CD4-positive, alpha-beta T cell treated with Interleukin-4 for 4 hours (primary cell): ENCODE results near the gene EHHADH.
"Not testable (repeated sequence)": the region's sequence is repeated elsewhere in the genome, so short reads cannot be mapped to it uniquely, and the experiment has no call there.

Experiments
- DNase-seq: peaks from one replicate; pipeline ENCODE4 v3.0.0-alpha.2; 2020

Gene EHHADH

GRCh38 chr3:185250653-185251052 lies 3.2 kb downstream of the EHHADH start:
- DNase-seq: no peak

DNA sequence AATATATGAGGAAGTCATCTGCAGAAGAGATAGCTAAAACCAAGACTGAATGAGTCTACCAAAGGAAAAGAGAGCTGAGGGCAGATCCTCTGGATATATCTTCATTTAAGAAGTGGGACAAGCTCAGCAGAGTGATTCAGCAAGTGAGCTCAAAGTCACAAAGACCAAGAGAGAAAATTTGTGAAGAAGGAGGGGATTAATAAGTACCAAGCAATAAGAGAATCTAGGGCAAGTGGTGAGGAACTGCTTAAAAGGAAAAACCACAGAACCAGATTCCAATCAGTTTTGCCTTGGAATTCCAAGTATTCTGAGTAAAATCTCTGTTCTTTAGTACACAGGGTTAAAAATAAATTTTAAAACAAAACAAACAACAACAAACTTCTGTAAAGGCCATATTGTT lies 3.6 kb downstream of the EHHADH start:
- DNase-seq: no peak

GRCh38 chr3:185242642-185243041 lies 11.2 kb downstream of the EHHADH start:
- no peak for DNase-seq

DNA sequence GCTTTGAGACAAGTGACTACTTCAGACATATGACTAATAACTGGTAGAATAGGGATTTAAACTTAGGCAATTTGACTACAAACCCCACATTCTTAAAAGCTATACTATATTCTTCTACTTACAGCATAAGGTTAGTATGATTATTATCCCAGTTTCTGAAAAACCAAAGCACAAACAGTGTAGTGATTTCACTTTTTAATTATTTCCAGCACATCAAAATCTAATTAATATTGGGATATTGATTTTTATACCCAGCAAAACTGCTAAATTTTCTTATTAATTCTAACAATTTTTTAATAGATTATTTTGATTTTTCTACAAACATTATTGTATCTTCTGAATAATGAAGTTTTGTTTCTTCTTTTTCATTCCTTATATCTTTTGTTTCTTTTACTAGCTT lies 16.9 kb downstream of the EHHADH start:
- DNase-seq: no peak

- no peak for DNase-seq
These were observed 20.5 kb downstream of the EHHADH start for GRCh38 chr3:185233328-185233727.

DNA sequence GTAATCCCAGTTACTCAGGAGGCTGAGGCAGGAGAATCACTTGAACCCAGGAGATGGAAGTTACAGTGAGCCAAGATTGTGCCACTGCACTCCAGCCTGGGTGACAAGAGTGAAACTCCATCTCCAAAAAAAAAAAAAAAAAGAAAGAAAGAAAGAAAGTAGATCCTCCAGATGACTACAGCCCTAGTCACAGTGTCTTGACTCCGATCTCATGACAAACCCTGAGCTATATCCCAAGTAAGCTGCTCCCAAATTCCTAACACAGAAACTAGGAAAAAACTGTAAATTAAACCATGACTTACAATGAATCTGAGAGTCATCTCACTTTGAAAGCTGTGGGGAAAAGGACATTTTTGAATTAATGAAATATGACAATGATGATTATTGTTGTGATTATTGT lies 27.3 kb downstream of the EHHADH start:
- not testable (repeated sequence) for DNase-seq

GRCh38 chr3:185225523-185225922 lies 28.3 kb downstream of the EHHADH start:
- DNase-seq: no peak

- DNase-seq: no peak
These were observed 28.8 kb downstream of the EHHADH start for GRCh38 chr3:185225080-185225479.

GRCh38 chr3:185221203-185221602 lies 32.6 kb downstream of the EHHADH start:
- DNase-seq: no peak

- no peak for DNase-seq
These were observed 37.3 kb downstream of the EHHADH start for GRCh38 chr3:185216607-185216958.

- DNase-seq: no peak
These were observed 37.8 kb downstream of the EHHADH start for GRCh38 chr3:185215873-185216606.

- DNase-seq: no peak
These were observed 41.3 kb downstream of the EHHADH start for GRCh38 chr3:185212559-185212958.

DNA sequence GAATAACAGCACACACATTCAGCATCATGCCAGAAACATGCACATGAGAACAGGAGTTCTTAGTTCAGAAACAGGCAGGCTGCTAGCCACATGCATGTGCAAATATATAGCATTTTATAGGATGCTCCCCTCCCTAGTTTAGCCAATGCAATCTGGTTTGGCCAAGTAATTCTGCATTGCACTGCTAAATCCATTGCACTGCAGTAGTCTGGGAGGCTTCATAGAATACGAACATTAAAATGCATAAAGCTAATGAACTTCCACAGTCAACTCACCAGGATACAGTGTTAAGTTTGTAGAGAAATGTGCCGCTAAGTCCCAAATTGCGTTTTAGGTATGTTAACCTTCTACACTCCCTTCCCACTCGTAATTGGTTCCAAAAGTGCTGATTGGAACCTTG lies 41.8 kb downstream of the EHHADH start:
- no peak for DNase-seq

GRCh38 chr3:185210621-185211142 lies 43.2 kb downstream of the EHHADH start:
- DNase-seq: no peak

GRCh38 chr3:185208823-185209222 lies 45.0 kb downstream of the EHHADH start:
- DNase-seq: no peak

- DNase-seq: no peak
These were observed 45.7 kb downstream of the EHHADH start for GRCh38 chr3:185207931-185208746.

DNA sequence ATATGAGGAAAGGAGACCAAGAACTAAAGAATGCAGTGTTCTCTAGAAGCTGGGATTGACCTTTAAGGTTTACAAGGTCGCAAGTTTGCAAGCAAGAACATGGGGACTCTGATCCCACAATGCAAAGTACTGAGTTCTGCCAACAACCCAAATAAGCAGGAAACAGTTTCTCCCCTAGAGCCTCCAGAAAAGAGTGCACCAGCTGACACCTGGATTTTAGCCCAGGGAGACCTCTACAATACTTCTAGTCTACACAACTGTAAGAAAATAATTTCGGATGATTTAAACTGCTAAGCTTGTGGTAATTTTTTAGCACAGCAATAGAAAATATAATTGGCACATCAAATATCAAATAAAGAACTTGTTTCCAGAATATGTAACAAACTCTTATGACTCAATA lies 46.4 kb downstream of the EHHADH start:
- no peak for DNase-seq

GRCh38 chr3:185205865-185206264 lies 48.0 kb downstream of the EHHADH start:
- DNase-seq: no peak

DNA sequence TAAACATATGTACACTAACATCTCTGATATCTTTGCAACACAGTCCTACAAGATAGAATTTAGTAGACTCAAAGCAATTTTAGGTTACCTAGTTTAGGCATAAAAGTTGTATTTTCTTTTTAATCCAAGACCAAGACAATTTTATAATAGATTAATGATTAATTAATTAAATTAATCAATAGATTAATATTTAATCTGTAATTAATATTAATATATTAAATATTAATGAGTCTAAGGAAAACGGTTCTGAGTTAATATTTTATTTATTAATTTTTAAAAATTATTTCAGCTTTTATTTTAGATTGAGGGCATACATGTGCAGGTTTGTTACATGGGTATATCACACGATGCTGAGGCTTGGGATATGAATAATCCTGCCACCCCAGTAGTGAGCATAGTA lies 49.0 kb downstream of the EHHADH start:
- DNase-seq: no peak

- DNase-seq: no peak
These were observed 53.2 kb downstream of the EHHADH start for GRCh38 chr3:185200639-185201038.

GRCh38 chr3:185199671-185200070 lies 54.2 kb downstream of the EHHADH start:
- DNase-seq: no peak

DNA sequence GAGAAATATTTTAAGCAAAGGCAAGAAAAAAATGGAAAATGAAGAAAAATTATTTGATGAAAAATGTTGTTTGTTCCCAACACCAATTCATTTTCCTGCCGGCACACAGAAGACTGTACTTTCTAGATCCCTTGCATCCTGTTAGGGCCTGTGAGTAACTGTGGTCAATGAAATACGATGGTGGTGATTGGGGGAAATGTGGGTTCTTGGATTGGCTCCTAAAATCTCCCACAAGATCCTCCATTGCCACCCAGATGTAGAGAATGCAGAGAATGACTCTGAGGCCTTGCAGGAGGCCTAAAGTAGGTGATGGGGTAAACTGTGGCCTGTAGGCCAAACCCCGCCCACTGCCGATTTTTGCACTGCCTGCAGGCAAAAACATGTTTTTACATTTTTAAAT lies 54.6 kb downstream of the EHHADH start:
- no peak for DNase-seq

GRCh38 chr3:185197068-185197467 lies 56.8 kb downstream of the EHHADH start:
- DNase-seq: no peak

DNA sequence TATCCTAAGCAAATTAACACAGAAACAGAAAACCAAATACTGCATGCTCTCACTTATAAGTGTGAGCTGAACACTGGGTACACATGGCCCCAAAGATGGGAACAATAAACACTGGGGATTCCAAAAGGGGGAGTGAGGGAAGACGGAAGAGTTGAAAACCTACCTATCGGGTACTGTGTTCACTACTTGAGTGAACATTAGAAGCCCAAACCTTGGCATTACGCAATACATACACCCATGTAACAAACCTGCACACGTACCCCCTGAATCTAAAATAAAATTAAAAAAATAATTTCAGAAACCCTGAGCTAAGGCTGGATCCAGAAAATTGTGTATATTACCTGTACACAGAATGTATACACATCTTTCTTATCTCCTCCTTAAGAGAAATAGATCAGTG lies 58.2 kb downstream of the EHHADH start:
- DNase-seq: no peak
